NCI-H748 (cell line): Measurements from ENCODE around the gene KLK7.
"Not testable (repeated sequence)": the region's sequence is repeated elsewhere in the genome, so short reads cannot be mapped to it uniquely, and the experiment has no call there.

Experiments
- DNase-seq: peaks from one replicate; lab custom pipeline; 2025; ENCODE audit not compliant: unreplicated experiment; lab: John Stamatoyannopoulos, UW

KLK7 gene

DNA sequence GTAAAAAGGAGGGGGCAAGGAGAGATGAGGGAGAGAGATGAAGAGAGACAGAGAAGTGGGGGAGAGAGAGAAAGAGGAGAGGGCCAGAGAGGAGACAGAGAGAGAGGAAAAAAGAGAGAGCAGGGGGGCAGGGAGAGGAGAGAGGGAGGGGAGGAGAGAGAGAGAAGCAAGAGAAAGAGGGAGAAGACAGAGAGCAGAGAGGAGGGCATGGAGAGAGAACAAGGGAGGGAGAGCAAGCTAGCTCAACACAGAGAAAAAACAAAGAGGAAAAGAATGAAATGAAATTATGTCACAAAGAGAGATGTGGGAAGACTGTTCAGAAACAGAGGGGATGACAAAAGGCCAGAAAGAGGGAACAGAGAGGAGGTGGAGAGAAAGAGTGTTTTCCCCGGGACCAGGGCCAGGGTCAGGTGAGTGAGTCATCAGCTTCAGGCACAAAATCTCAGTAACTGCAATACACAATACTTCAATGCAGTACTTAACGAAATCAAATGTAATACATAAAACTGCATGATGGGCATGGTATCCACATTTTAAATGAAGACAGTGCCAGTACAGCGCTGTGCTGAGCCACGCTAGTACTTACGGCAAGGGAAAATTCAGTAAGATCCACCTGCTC, 4.8 kb downstream of the KLK7 start:
- DNase-seq: no peak

DNA sequence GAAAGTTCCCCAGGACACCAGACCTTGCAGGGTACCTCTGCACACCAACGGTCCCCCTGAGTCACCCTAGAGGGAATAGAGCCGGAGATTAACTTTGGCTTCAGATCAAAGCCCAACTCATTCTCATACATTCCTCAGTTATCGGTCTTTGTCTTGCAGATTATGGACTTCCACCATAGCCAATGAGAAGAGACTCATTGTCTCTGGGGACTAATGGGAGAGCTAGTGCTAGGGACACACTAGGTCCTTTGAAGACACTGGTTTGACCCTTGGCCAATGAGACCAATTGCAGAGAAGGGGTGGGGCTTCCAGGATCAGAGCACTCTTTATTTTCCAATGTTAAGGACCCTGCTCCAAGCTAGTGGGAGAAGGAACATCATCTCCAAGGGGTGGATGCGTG, 6.1 kb downstream of the KLK7 start:
- no peak for DNase-seq

DNA sequence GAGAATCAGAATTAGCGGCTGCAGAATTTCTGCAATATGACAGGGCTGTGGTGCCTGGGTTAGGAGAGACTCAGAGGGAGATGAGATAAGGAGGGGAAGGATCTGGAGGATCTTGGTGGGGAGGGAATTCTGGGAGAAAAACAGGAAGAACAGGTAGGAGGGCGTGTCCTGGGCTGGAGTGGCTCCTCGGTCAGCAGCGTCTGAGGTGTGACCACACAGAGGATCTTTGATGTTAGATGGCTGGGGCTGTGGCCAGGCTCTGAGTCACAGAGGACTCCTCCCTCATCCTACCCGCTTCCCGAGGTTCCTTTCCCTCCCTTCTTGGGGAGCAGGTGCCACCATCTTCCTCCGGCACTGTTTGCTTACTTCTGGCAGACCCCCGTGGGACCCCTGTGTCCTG, 8.0 kb downstream of the KLK7 start:
- peak; percentile 32 for DNase-seq

DNA sequence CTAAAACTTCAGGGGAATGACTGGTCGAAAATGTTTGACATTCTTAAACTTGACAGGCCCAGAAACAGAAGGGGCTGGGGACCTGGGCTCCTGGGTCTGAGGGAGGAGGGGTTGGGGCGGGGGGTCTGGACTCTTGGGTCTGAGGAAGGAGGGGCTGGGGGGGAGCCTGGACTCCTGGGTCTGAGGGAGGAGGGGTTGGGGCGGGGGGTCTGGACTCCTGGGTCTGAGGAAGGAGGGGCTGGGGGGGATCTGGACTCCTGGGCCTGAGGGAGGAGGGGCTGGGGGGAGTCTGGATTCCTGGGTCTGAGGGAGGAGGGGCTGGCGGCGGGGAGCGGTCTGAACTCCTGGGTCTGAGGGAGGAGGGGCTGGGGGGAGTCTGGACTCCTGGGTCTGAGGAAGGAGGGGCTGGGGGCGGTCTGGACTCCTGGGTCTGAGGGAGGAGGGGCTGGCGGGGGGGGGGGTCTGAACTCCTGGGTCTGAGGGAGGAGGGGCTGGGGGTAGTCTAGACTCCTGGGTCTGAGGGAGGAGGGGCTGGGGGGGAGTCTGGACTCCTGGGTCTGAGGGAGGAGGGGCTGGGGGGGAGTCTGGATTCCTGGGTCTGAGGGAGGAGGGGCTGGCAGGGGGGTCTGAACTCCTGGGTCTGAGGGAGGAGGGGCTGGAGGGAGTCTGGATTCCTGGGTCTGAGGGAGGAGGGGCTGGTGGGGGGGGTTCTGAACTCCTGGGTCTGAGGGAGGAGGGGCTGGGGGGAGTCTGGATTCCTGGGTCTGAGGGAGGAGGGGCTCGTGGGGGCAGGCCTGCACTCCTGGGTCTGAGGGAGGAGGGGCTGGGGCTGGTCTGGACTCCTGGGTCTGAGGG, 8.8 kb downstream of the KLK7 start:
- DNase-seq: no peak

DNA sequence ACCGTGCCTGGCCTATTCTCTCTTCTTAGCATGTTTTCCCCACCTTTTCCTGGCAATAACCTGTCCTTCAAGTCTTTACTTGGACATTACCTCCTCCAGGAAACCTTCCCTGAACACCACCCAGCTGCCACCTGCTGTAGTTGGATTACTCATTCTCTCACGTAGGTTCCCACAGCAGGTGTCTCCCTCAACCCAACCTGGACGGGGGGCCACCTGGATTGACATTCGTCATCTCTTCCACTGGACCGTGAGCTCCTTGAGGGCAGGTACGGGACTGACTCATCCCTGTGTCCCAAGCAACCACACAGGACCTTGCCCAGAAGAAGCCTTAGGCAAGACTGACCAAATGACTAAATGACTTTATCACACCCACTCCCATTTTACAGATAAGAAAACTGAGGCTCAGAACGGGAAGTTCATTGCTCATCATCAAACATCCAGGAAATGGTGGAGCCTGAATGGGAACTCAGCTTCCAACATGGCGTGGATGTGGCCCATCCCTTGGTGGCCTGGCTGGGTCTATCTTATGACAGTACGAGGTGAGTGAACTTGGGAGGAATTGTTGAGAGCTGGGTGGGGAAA, 10.8 kb downstream of the KLK7 start:
- DNase-seq: no peak

DNA sequence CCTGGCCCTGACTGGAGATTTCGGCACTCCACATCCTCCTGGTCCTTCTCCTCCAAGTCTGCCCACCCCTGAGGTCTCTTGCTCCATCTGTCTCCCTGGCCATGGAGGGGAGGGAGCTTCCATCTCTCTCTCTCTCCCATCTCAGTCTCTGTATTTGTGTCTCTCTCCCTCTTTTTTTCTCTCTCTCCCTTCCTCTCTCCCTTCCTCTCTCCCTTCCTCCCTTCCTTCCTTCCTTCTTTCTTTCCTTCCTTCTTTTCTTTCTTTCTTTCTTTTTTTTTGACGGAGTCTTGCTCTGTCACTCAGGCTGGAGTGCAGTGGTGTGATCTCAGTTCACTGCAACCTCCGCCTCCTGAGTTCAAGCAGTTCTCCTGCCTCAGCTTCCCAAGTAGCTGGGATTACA, 13.9 kb downstream of the KLK7 start:
- not testable (repeated sequence) for DNase-seq

DNA sequence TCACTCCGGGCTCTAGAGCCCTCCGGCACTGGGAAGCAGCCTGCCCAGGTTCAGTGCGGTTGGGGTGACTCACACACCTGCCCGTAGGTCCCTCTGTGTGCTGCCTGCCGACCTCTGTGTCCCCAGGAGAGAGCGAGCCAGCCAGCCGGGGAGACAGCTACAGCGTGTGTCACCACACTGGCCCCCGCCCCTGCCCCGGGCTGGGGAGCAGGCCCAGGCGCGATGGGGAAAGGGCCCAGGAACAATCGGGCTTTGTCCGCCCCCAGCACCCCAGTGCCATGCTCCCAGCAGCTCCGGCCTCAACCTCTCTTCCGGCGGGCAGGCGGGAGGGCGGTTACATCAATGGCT, 14.3 kb downstream of the KLK7 start, which contains the start of gene KLK6:
TSS of gene KLK6 (minus strand) at position 179 of the 348 bp plus-strand sequence. CDS start 1,487 bp downstream, outside the sequence.
- no peak for DNase-seq

DNA sequence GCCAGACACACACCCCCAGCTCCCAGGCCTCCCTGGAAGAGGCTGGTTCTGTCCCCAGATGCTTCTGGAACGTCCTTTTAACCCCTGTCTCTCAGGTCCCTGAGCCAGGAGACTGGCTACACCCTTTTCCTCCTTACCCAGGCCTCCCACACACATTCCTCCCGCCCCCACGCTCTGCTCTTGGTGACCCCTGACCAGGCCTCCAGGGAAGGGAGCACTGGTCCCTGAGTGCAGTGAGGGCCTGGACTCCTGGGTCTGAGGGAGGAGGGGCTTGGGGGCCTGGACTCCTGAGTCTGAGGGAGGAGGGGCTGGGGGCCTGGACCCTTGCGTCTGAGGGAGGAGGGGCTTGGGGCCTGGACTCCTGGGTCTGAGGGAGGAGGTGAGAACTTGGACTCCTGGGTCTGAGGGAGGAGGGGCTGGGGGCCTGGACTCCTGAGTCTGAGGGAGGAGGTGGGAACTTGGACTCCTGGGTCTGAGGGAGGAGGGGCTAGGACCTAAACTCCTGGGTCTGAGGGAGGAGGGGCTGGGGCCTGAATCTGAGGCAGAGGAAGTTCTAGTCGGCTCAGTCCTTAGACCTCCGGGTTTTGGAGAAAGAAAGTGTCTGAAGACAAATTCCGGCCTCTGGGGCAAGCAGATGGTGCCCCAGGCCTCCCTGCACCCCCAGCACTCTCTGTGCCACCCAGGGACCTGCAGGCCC, 14.9 kb downstream of the KLK7 start:
- no peak for DNase-seq

DNA sequence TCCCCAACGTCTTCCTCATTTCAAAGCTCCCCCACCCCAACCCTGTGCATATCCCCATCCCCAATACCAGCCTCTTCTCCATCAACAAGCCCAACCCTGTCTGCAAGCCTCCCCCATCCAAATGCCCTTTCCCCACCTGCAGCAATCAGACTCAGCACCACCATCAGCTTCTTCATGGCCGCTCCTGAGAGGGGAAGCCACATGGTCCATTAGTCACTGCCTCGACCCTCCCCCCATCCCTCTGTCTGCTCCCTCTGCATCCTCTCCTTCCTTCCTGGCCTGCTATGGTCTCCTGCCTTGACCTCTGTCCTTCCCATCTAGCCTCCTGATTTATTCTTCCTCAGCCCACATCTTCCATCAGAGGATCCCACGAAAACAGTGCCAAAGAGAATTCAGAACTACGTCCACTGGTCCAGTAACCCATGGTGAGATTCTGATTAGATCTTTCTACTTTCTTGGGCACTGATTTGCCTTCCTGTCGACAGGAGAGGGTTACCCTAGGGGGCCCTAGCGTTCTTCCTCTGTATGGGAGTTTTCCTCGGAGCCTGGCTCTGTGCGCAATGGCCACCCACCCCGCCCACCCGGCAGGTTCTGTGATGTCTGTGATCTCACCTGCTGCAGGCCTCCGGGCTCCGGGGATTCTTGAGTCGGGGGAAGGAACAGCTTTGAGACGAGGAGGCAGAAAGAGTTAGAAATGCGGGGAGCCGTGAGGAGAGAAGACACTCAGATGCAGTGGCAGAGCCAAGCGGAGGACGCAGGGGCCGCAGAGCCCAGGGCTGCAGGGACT, 15.6 kb downstream of the KLK7 start:
- no peak for DNase-seq

DNA sequence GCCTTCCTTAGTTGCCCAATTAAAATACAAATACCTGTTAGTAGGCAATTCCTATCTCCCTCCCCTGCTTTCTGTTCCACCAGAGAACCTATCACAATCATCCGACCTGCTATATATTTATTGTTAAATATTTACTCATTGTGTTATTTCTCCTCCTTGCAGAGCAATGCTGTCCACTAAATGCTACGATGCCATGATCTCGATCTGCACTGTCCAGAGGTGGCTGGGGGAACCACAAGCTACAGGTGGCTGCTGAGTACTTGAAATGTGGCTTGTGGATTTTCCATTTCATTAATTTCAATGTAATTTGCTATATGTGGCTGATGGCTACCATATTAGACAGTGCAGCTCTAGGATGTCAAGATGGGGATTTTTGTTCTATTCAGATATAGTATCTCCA, 19.5 kb downstream of the KLK7 start:
- DNase-seq: no peak

DNA sequence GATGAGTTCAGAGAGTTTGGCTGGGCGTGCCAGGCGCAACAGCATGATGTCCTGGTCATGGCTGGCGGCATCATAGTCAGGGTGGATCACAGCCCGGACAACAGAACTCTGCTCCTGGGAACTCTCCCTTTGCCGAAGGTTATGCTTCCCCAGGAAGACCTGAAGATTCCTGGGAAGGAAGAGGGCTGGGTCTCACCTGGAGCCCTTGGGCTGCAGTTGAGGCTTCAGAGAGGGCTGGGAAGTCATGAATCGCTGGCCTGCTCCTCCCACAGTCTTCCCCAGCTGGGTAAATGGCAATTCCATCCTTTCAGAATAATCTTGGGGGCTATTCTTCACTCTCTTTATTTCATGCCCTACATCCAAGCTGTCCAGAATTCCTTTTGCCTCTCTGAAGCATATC, 20.3 kb downstream of the KLK7 start:
- DNase-seq: no peak

DNA sequence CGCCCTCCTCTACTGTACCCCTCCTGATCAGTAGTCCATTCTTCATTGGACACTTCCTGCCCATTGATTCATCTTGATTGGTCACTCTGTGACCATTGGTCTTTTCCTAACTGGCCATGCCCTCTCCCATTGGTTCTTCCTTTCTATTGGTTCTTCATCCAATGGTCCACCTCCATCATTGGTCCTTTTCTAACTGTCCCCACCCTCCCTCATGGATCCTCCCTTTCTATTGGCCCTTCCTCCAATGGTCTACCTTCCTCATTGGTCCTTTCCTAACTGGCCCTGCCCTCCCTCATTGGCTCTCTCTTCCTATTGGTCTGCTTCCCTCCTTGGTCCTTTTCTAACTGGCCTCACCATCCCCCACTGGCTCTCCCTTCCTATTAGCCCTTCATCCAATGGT, 21.5 kb downstream of the KLK7 start:
- DNase-seq: no peak

DNA sequence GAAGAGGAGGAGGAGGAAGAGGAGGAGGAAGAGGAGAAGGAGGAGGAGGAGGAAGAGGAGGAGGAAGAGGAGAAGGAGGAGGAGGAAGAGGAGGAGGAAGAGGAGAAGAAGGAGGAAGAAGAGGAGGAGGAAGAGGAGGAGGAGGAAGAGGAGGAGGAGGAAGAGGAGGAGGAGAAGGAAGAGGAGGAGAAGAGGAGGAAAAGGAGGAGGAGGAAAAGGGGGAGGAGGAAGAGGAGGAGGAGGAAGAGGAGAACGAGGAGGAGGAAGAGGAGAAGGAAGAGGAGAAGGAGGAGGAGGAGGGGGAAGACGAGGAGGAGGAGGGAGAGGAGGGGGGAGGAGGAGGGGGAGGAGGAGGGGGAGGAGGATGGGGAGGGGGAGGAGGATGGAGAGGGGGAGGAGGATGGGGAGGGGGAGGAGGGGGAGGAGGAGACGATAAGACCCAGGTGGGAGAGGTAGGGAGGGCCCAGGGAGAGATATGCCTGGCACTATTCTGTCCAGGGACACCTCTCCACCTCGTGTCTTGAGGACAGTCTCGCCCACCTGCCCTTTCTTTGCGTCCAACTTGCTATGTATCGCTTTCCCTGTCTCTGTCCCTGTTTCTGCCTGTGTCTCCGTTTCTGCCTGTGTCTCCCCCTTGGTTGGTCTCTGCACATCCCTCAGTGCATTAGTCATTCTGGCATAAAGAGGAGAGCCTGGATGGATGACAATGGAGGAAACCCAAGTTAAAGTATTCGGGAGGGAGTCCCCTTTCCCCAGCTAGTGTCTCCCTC, 23.8 kb downstream of the KLK7 start:
- no peak for DNase-seq

DNA sequence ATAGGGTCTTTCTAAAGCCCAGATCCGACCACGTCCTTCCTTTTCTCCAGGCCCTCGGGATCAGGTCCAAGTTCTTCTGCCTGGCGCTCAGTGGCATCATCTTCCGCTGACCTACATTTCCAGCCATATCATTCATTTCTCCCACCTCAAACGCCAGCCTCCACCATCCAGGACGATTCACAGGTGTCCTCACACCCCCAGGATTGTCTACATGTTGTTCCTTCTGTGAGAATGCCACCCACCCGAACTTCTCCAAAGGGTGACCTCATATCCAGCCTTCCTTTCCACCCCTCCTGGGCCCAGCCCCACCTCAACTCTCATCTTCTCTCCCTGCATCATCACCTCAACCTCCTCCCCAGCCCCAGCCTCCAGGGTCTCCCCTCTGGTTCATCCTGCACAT, 26.1 kb downstream of the KLK7 start:
- no peak for DNase-seq

DNA sequence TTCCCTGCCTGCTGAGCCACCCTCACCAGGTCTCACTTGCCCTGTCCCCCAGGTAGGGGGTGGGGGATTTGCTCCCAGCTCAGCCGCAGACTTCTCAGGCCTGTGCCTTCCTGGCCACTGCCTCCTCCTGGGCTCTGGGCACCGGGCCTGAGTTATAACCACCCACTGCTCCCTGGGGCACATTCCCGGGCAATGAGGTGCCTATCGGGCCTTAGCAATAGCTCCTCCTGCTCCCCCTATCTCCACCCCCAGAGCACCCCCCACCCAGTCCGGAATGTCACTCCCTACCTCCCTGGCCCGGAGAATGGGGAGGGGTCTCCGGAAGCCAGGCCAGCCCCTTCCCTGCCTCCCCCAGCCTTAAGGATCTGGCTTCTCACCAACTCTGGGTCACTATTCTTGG, 30.8 kb downstream of the KLK7 start, which contains the start of gene KLK5:
TSS of gene KLK5 (minus strand) at position 129 of the 400 bp plus-strand sequence. CDS start 381 bp downstream, outside the sequence.
- no peak for DNase-seq

DNA sequence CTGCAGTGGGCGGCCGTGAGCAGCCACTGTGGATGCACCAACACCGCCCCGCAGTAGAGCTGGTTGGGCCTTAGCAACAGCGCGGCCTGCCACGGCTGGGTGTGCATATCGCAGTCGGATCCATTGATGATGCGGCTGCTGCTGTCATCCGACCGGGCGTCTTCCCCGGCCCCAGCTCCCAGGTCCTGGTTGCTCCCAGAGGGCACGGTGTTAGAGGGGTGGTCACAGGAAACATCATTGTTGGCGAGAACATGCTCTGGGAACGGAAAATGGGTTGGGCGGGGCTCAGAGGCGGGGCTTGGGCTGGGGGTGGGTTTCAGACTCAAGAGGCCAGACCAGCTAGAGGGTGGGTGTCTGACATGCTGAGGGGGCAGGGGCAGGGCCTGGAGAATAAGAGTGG, 33.9 kb downstream of the KLK7 start:
- no peak for DNase-seq

DNA sequence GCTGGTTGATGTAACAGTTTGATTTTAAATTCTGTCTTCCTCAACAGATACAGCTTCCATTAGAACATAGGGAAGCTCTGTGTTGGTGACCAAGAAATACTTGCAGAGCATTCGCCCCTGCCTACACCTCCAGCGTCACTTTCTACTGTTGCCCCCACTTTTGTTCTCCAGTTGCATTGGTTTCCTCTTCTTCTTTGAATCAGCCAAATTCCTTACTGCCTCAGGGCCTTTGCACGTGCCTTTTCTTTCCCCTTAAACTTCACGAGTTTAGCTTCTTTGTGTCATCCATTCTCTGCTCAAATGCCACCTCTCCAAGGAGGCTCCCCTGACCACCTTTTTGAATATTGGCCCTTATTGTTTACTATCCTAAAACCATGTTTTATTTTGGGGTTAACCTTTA, 36.6 kb downstream of the KLK7 start:
- no peak for DNase-seq

DNA sequence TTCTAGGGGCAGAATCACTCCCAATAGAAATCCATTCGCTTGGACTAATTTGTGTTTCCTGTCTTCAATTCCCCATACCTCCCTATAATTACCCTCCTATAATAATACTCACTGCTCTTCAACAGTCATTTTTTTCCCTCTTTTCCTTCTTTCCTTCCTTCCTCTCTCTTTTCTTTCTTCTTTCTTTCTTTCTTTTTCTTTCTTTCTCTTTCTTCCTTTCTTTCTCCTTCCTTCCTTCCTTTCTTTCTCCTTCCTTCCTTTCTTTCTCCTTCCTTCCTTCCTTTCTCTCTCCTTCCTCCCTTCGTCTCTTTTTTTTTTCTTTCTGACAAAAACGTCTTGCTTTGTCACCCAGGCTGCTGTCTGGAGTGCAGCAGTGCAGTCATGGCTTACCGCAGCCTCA, 38.9 kb downstream of the KLK7 start:
- no peak for DNase-seq

DNA sequence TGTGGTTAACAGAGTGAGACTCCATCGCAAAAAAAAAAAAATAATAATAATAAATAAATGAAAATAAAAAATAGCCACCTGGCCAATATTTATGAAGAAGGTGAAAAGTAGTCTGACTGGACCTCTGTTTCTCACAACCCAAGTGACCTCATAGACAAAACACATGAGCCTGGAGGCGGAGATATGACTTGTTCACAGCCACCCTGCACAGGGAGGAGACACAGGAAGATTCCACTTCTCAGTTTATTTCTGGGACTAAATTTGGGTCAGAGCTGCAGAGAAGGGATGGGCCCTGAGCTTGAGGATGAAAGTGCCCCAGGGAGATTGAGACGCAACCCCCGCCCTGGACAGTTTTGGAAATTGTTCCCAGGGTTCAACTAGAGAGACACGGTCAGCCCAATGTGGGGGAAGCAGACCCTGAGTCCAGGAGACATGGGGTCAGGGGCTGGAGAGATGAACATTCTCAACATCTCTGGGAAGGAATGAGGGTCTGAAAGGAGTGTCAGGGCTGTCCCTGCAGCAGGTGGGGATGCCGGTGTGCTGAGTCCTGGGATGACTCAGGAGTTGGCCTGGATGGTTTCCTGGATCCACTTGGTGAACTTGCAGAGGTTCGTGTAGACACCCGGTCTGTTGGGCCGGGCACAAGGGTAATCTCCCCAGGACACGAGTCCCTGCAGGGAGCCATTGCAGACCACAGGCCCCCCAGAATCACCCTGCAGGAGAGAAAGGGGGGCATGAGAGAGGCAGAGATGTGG, 40.5 kb downstream of the KLK7 start:
- DNase-seq: no peak
